Natural killer cell (primary cell): ENCODE measurements around the gene PCDHB13. TPM values are rescaled to one million over a fixed set of nuclear protein-coding genes. Genes with fewer than 3 reads are reported as not detected.
"Not testable (repeated sequence)": the region's sequence is repeated elsewhere in the genome, so short reads cannot be mapped to it uniquely, and the experiment has no call there.

Source experiments
- ATAC-seq, 3 donors: fragments of 150-1000 bp in 2 of 3; fragments of 200-7000 bp in 1 of 3; cut with Tn5 transposase; 1 replicate in 1 of 3; 2 replicates in 2 of 3; pipeline ENCODE4 v1.10.0; 2021; ENCODE audit warnings: mild to moderate bottlenecking in 2 of 3, moderate library complexity in 2 of 3
- DNase-seq, 2 donors: peaks; one replicate each; pipeline versions ENCODE4 v3.0.0 to v3.0.0-alpha.2; 2013 to 2021; ENCODE audit warnings: mixed read lengths in 1 of 2
- H3K27ac ChIP-seq: one replicate; pipeline ENCODE4 v1.5.1; 2013; ENCODE audit warnings: mild to moderate bottlenecking, low read length
- H3K27me3 ChIP-seq: one replicate; pipeline ENCODE4 v1.6.1; 2013; ENCODE audit warnings: low read length; ENCODE audit not compliant: control insufficient read depth, insufficient read depth
- H3K36me3 ChIP-seq: one replicate; pipeline ENCODE4 v1.6.1; 2013; ENCODE audit warnings: low read length; ENCODE audit not compliant: control insufficient read depth, insufficient read depth
- H3K4me1 ChIP-seq: one replicate; pipeline ENCODE4 v1.6.1; 2013; ENCODE audit warnings: low read length; ENCODE audit not compliant: control insufficient read depth, insufficient read depth
- H3K4me3 ChIP-seq: one replicate; pipeline ENCODE4 v1.5.1; 2013; ENCODE audit warnings: low read length
- H3K9me3 ChIP-seq: one replicate; pipeline ENCODE4 v1.6.1; 2013; ENCODE audit warnings: low read length; ENCODE audit not compliant: control insufficient read depth, insufficient read depth
- H3K27ac Mint-ChIP-seq, 2 donors: one replicate each; pipeline ENCODE4 v1.8.0; 2022; ENCODE audit warnings: mild to moderate bottlenecking in 2 of 2, mixed read lengths in 2 of 2, moderate library complexity in 1 of 2
- H3K27me3 Mint-ChIP-seq, 2 donors: one replicate each; pipeline ENCODE4 v1.8.0; 2022; ENCODE audit warnings: low read depth in 2 of 2, mixed read lengths in 2 of 2
- H3K36me3 Mint-ChIP-seq: one replicate; pipeline ENCODE4 v1.8.0; 2022; ENCODE audit warnings: mixed read lengths
- H3K4me1 Mint-ChIP-seq, 2 donors: one replicate each; pipeline ENCODE4 v1.8.0; 2022; ENCODE audit warnings: mixed read lengths in 2 of 2
- H3K4me3 Mint-ChIP-seq: one replicate; pipeline ENCODE4 v1.8.0; 2022; ENCODE audit warnings: mild to moderate bottlenecking, moderate library complexity, mixed read lengths
- H3K9me3 Mint-ChIP-seq, 2 donors: one replicate each; pipeline ENCODE4 v1.8.0; 2022; ENCODE audit warnings: mixed read lengths in 2 of 2
- CTCF ChIP-seq: fragments of 200-600 bp; IDR thresholded peaks from one replicate; pipeline ENCODE4 v1.8.0; 2022; ENCODE audit warnings: antibody characterized with exemption
- WGBS: methylation state at CpG from one replicate; pipeline ENCODE4 v1.1.7; 2013; ENCODE audit warnings: missing lambda C conversion rate; ENCODE audit not compliant: insufficient coverage; 5-methylcytosine and 5-hydroxymethylcytosine counted together
- intact Hi-C: fragments of 100-400 bp; cut with micrococcal nuclease; formaldehyde crosslinking; loops from one replicate; pipeline ENCODE4 v1.14.2; 2022
- total RNA-seq, 4 donors: library from RNA; stranded (reverse); fragments of 120-200 nt in 1 of 4; gene quantifications; one replicate each; pipeline versions ENCODE4 v1.2.3 to v1.2.4, GENCODE V29; 2013 to 2022

Gene PCDHB13
- total RNA-seq, 3 donors from 2014 or later (not counting 1 experiment from before 2014, with no cell fraction given): not detected

GRCh38 chr5:141223112-141223783, 9.5 kb downstream of the PCDHB13 start, which contains the start of gene PCDHB14:
TSS of gene PCDHB14 (plus strand) at chr5:141223343. CDS start at chr5:141223506, 163 bp downstream.
- H3K27me3 ChIP-seq: peaks cover 2% of the 10 kb centered on the region
- DNase-seq: peak in 1 of 2 donors; percentile 44
- no peak within 1 kb of the TSS for H3K4me3 ChIP-seq
- peaks cover 0 to 12% of the 10 kb centered on the region in 2 donors for H3K27me3 Mint-ChIP-seq
- no peaks in the 10 kb centered on the region for H3K4me1 Mint-ChIP-seq
- no peaks in the 10 kb centered on the region for H3K36me3 ChIP-seq
- ATAC-seq: no peak
- H3K27ac ChIP-seq: no peak within 1 kb of the TSS
- H3K9me3 ChIP-seq: no peaks in the 10 kb centered on the region
- WGBS: 28% methylated on average over 15 of the region's 15 CpGs
- intact Hi-C loops: loop anchor here (10.0 kb wide), 1 partner anchor 342 kb away; no protein-coding TSS in a partner anchor
- TF ChIP-seq CTCF: no peak
- no peak within 1 kb of the TSS for H3K27ac Mint-ChIP-seq
- H3K4me3 Mint-ChIP-seq: no peak within 1 kb of the TSS
- H3K36me3 Mint-ChIP-seq: no peaks in the 10 kb centered on the region
- no peaks in the 10 kb centered on the region for H3K4me1 ChIP-seq
- H3K9me3 Mint-ChIP-seq: peaks cover 2 to 5% of the 10 kb centered on the region in 2 donors

GRCh38 chr5:141224844-141225243, 11.1 kb downstream of the PCDHB13 start:
- H3K4me1 Mint-ChIP-seq, ATAC-seq, H3K4me3 Mint-ChIP-seq, H3K4me1 ChIP-seq, H3K27ac ChIP-seq, DNase-seq, H3K36me3 ChIP-seq, H3K4me3 ChIP-seq, H3K9me3 ChIP-seq, H3K27me3 Mint-ChIP-seq, H3K36me3 Mint-ChIP-seq, H3K9me3 Mint-ChIP-seq, H3K27ac Mint-ChIP-seq, H3K27me3 ChIP-seq: not testable (repeated sequence)
- 33% methylated on average over 24 of the region's 40 CpGs for WGBS
- intact Hi-C loops: loop anchor here (10.0 kb wide), 1 partner anchor 340 kb away; no protein-coding TSS in a partner anchor

GRCh38 chr5:141225421-141225820, 11.7 kb downstream of the PCDHB13 start:
- not testable (repeated sequence) for ATAC-seq, H3K36me3 Mint-ChIP-seq, H3K4me3 ChIP-seq, H3K9me3 Mint-ChIP-seq, H3K36me3 ChIP-seq, H3K4me1 Mint-ChIP-seq, H3K27me3 ChIP-seq, H3K4me1 ChIP-seq, H3K4me3 Mint-ChIP-seq, H3K27ac Mint-ChIP-seq, H3K27me3 Mint-ChIP-seq, H3K9me3 ChIP-seq, DNase-seq, H3K27ac ChIP-seq
- 35% methylated on average over 23 of the region's 30 CpGs for WGBS
- intact Hi-C loops: loop anchor here (10.0 kb wide), 1 partner anchor 339 kb away; no protein-coding TSS in a partner anchor

GRCh38 chr5:141234109-141234667, 20.5 kb downstream of the PCDHB13 start:
- 11% methylated on average over 14 of the region's 15 CpGs for WGBS
- Histone ChIP-seq H3K4me1 (no peaks in the 10 kb centered on the region), H3K27ac (no peak overlapping the region), H3K27me3 (peaks cover 16% of the 10 kb centered on the region), H3K4me3 (no peak overlapping the region), H3K36me3 (no peaks in the 10 kb centered on the region), H3K9me3 (peaks cover 24% of the 10 kb centered on the region)
- peaks cover 2% of the 10 kb centered on the region for H3K36me3 Mint-ChIP-seq
- no peak overlapping the region for H3K27ac Mint-ChIP-seq
- H3K27me3 Mint-ChIP-seq: peaks cover 0 to 6% of the 10 kb centered on the region in 2 donors
- H3K4me1 Mint-ChIP-seq: no peaks in the 10 kb centered on the region
- DNase-seq (peak in 1 of 2 donors; percentile 2), ATAC-seq (no peak)
- peaks cover 10 to 11% of the 10 kb centered on the region in 2 donors for H3K9me3 Mint-ChIP-seq
- H3K4me3 Mint-ChIP-seq: no peak overlapping the region
- intact Hi-C loops: no loop called here
- TF ChIP-seq CTCF: no peak

GRCh38 chr5:141235922-141236321, 22.2 kb downstream of the PCDHB13 start:
- H3K36me3 ChIP-seq, ATAC-seq, H3K4me3 Mint-ChIP-seq, H3K4me3 ChIP-seq, DNase-seq, H3K4me1 ChIP-seq, H3K27ac Mint-ChIP-seq, intact Hi-C loops, H3K4me1 Mint-ChIP-seq, H3K27me3 Mint-ChIP-seq, H3K27ac ChIP-seq: not testable (repeated sequence)
- WGBS: 35% methylated on average over 40 of the region's 40 CpGs
- peaks cover 20% of the 10 kb centered on the region for H3K36me3 Mint-ChIP-seq
- H3K9me3 ChIP-seq: peaks cover 37% of the 10 kb centered on the region
- peaks cover 23% of the 10 kb centered on the region for H3K27me3 ChIP-seq
- peaks cover 12 to 16% of the 10 kb centered on the region in 2 donors for H3K9me3 Mint-ChIP-seq
